MCF 10A (cell line): ENCODE results near the gene CHRM5. TPM values are rescaled to one million over a fixed set of nuclear protein-coding genes. Genes with fewer than 3 reads are reported as not detected.

Source experiments
- Bru-seq: library from RNA; stranded (reverse); fragments of 400-500 nt; gene quantifications from one replicate; lab custom pipeline; 2021; lab: Mats Ljungman, UMichigan
- BruChase-seq, 2 experiments: library from RNA; stranded (reverse); fragments of 400-500 nt; gene quantifications; one replicate each; lab custom pipeline; 2021; lab: Mats Ljungman, UMichigan
- BruUV-seq: library from RNA; stranded (reverse); fragments of 400-500 nt; replicated peaks from 2 replicates; lab custom pipeline; 2021; lab: Mats Ljungman, UMichigan
- CTCF ChIA-PET: fragments of 300-600 bp; sonication (Branson Sonifier 250); formaldehyde crosslinking; extraction: SDS; loops from one replicate; lab custom pipeline; 2021; ENCODE audit warnings: antibody characterized with exemption, inconsistent platforms; lab: Yijun Ruan, JAX
- POLR2A ChIA-PET: fragments of 300-600, 350-650 bp; sonication (Branson Sonifier 250); formaldehyde crosslinking; extraction: SDS; loops from one replicate; lab custom pipeline; 2020; ENCODE audit warnings: antibody characterized with exemption, inconsistent platforms; lab: Yijun Ruan, JAX
- DNase-seq: peaks from one replicate; pipeline ENCODE4 v3.0.0-alpha.2; 2018; ENCODE audit not compliant: unreplicated experiment
- H3K27ac Mint-ChIP-seq: one replicate; pipeline ENCODE4 v1.8.0; 2022; ENCODE audit warnings: mild to moderate bottlenecking, low read depth, mixed read lengths; ENCODE audit not compliant: unreplicated experiment
- H3K27me3 Mint-ChIP-seq: one replicate; pipeline ENCODE4 v1.8.0; 2022; ENCODE audit warnings: mixed read lengths; ENCODE audit not compliant: insufficient read depth, unreplicated experiment
- H3K36me3 Mint-ChIP-seq: one replicate; pipeline ENCODE4 v1.8.0; 2022; ENCODE audit warnings: mild to moderate bottlenecking, moderate library complexity, mixed read lengths; ENCODE audit not compliant: insufficient read depth, unreplicated experiment
- H3K4me1 Mint-ChIP-seq: one replicate; pipeline ENCODE4 v1.8.0; 2022; ENCODE audit warnings: mixed read lengths; ENCODE audit not compliant: insufficient read depth, unreplicated experiment
- H3K4me3 Mint-ChIP-seq: one replicate; pipeline ENCODE4 v1.8.0; 2022; ENCODE audit warnings: mild to moderate bottlenecking, moderate library complexity, mixed read lengths; ENCODE audit not compliant: unreplicated experiment
- H3K9me3 Mint-ChIP-seq: one replicate; pipeline ENCODE4 v1.8.0; 2022; ENCODE audit warnings: mixed read lengths; ENCODE audit not compliant: unreplicated experiment
- CTCF ChIP-seq: fragments of 200-600 bp; IDR thresholded peaks from one replicate; pipeline ENCODE4 v1.8.0; 2022; ENCODE audit warnings: antibody characterized with exemption, mild to moderate bottlenecking; ENCODE audit not compliant: unreplicated experiment
- intact Hi-C: fragments of 100-400 bp; cut with micrococcal nuclease; formaldehyde crosslinking; loops from 2 replicates; pipeline ENCODE4 v1.14.1; 2022
- long read RNA-seq: library from polyadenylated mRNA; stranded (forward); transcript quantifications from one replicate; pipeline ENCODE4 v2.0.0, GENCODE V29; 2022
- total RNA-seq: library from RNA; stranded (reverse); gene quantifications from 2 replicates; pipeline ENCODE4 v1.2.3, GENCODE V29; 2022

Gene CHRM5
- total RNA-seq, result not detected in 2 replicates
- Bru-seq, nascent RNA, result percentile 21 among the genes with signal in this experiment
- BruChase-seq, experiment 1, labeled RNA remaining after a 6-hour chase, result percentile 10 among the genes with signal in this experiment
- percentile 9 among the genes with signal in this experiment for BruChase-seq, experiment 2, labeled RNA remaining after a 2-hour chase
- long read RNA-seq, partial matches to known transcripts, result 0 of 2 reads
- long read RNA-seq, other reads (novel, unspliced or antisense), result 2 of 2 reads

- H3K27ac Mint-ChIP-seq, result no peak within 1 kb of the TSS
- no peak for TF ChIP-seq CTCF
These were observed at the start of gene CHRM5 for GRCh38 chr15:33968224-33968623. Gene CHRM5, plus strand, starts transcription at chr15:33968497. Its CDS starts 94,221 bp downstream, at chr15:34062718.

GRCh38 chr15:33923446-33923845 is 44.9 kb upstream of the CHRM5 start:
- TF ChIP-seq CTCF, result no peak
- DNase-seq, result no peak
- POLR2A ChIA-PET, result interaction anchor here (1.0 to 1.2 kb wide), 2 partner anchors 9 to 12 kb away, joined by 3 read pairs; no protein-coding TSS in a partner anchor
- Mint-ChIP-seq H3K27ac (no peak overlapping the region), H3K36me3 (no peaks in the 10 kb centered on the region), H3K9me3 (no peaks in the 10 kb centered on the region), H3K27me3 (no peaks in the 10 kb centered on the region), H3K4me1 (no peaks in the 10 kb centered on the region), H3K4me3 (no peak overlapping the region)
- no TSS peak for BruUV-seq
- CTCF ChIA-PET, result interaction anchor here (1.0 to 2.0 kb wide), 4 partner anchors 13 to 223 kb away, joined by 3 to 8 read pairs (median 3); no protein-coding TSS in a partner anchor
- intact Hi-C loops, result no loop called here

More at GRCh38 chr15:33968224-33968623, at the start of gene CHRM5:
- ChIA-PET CTCF (interaction anchor here (0.6 to 3.7 kb wide), 4 partner anchors 73 to 428 kb away, joined by 3 to 46 read pairs (median 5); no protein-coding TSS in a partner anchor), POLR2A (interaction anchor here (0.6 kb wide), 1 partner anchor 12 kb away, joined by 3 read pairs; no protein-coding TSS in a partner anchor)
- Mint-ChIP-seq H3K4me3 (no peak within 1 kb of the TSS), H3K36me3 (no peaks in the 10 kb centered on the region), H3K27me3 (no peaks in the 10 kb centered on the region), H3K4me1 (no peaks in the 10 kb centered on the region), H3K9me3 (no peaks in the 10 kb centered on the region)
- DNase-seq, result no peak
- no TSS peak for BruUV-seq
- intact Hi-C loops, result no loop called here

- H3K9me3 Mint-ChIP-seq, result no peaks in the 10 kb centered on the region
- H3K36me3 Mint-ChIP-seq, result no peaks in the 10 kb centered on the region
- no peaks in the 10 kb centered on the region for H3K4me1 Mint-ChIP-seq
- DNase-seq, result no peak
- ChIA-PET CTCF (no interaction called here), POLR2A (interaction anchor here (0.6 kb wide), 1 partner anchor 114 kb away, joined by 3 read pairs; no protein-coding TSS in a partner anchor)
- H3K27ac Mint-ChIP-seq, result no peak overlapping the region
- no TSS peak for BruUV-seq
- no peaks in the 10 kb centered on the region for H3K27me3 Mint-ChIP-seq
- no peak for TF ChIP-seq CTCF
- intact Hi-C loops, result no loop called here
- no peak overlapping the region for H3K4me3 Mint-ChIP-seq
These were observed 42.0 kb upstream of the CHRM5 start for GRCh38 chr15:33926260-33926659.

GRCh38 chr15:33932734-33933133 is 35.6 kb upstream of the CHRM5 start:
- Mint-ChIP-seq H3K4me1 (no peaks in the 10 kb centered on the region), H3K9me3 (no peaks in the 10 kb centered on the region), H3K4me3 (no peak overlapping the region), H3K27me3 (no peaks in the 10 kb centered on the region), H3K36me3 (no peaks in the 10 kb centered on the region), H3K27ac (peak overlapping the region; percentile 39)
- POLR2A ChIA-PET, result interaction anchor here (0.5 to 0.6 kb wide), 2 partner anchors 8 to 1092 kb away, joined by 3 read pairs; no protein-coding TSS in a partner anchor
- no peak for DNase-seq
- no TSS peak for BruUV-seq
- intact Hi-C loops, result no loop called here
- no peak for TF ChIP-seq CTCF
- CTCF ChIA-PET, result no interaction called here
